Heart left ventricle (tissue), 13 donors: Measurements from ENCODE around the gene COL20A1.

Experiments
- POLR2A ChIP-seq, 2 donors: fragments of 450-650 bp; IDR thresholded peaks; one replicate each; pipeline ENCODE4 v1.6.1; 2017; ENCODE audit warnings: antibody characterized with exemption in 2 of 2, mild to moderate bottlenecking in 2 of 2, moderate library complexity in 2 of 2
- TF ChIP-seq, protein P1 (sequence below), 12 donors: fragments of 200-600 bp; sonication (generic) in 4 of 12; IDR thresholded peaks; one replicate each; pipeline versions ENCODE4 v1.5.0 to v1.8.0; 2018 to 2022; ENCODE audit warnings: antibody characterized with exemption in 12 of 12, mild to moderate bottlenecking in 5 of 12
- donor health status: ischemic (EF 13 %, LVEDD 7.1; RV severe dilation, severe dysfunction).
- donor health status: DM: no; HTN: yes; CAD: no.
- donor health status: DM: no; HTN: no; CAD: no.
- donor health status: ischemic (EF 25% LVEDD 6.9; RV normal size, moderate dysfunction).
- donor health status: ischemic (EF 25% LVEDD 5.7; RV mildly dilated, moderate dysfunction).
- donor health status: ischemic (EF 35%, LVEDD 5.7; RV mildly dilated, moderate dysfunction).
- donor health status: nonischemic (EF 11% LVEDD 7.7; RV severe dilation, severe dysfunction).
- donor health status: DM: yes; HTN: yes; CAD: no.
- donor health status: PGD.
- donor health status: ischemic (EF 29% LVEDD 5.4; RV normal size, mild dysfunction).
- donor health status: nonischemic (EF 23%, LVEDD 6.1; RV moderate dilation, normal function).

DNA sequence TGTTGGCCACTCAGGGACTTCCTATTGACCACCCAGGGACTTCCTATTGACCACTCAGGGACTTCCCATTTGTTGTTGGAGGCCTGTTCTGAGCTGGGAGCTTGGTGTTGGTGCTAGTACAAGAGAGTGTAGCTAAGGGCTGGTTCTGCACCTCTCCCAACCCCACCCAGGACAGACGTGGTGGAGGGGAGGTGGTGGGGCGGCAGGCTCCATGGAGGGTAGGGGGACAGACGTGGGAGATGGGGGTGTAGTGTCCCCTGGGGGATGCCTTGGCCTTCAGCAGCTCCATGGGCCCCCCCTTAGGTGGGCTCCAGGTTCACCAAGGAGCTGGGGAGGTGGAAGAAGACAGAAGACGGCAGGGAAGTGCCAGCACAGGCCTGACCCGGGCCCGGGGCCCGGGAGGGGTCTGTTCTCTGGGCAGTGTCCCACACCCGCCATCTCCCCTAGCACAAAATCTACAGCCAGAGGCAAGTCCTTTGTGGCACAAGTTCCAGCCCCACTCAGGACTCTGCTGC lies 34.3 kb downstream of the COL20A1 start:
- TF ChIP-seq, protein P1, sequence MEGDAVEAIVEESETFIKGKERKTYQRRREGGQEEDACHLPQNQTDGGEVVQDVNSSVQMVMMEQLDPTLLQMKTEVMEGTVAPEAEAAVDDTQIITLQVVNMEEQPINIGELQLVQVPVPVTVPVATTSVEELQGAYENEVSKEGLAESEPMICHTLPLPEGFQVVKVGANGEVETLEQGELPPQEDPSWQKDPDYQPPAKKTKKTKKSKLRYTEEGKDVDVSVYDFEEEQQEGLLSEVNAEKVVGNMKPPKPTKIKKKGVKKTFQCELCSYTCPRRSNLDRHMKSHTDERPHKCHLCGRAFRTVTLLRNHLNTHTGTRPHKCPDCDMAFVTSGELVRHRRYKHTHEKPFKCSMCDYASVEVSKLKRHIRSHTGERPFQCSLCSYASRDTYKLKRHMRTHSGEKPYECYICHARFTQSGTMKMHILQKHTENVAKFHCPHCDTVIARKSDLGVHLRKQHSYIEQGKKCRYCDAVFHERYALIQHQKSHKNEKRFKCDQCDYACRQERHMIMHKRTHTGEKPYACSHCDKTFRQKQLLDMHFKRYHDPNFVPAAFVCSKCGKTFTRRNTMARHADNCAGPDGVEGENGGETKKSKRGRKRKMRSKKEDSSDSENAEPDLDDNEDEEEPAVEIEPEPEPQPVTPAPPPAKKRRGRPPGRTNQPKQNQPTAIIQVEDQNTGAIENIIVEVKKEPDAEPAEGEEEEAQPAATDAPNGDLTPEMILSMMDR (IDR thresholded peaks at IDR 0.05), result no peak
- TF ChIP-seq POLR2A (IDR thresholded peaks at IDR 0.05), result no peak
